Inferior parietal cortex (tissue), 1 donor: Measurements from ENCODE around the gene POGZ.
"Not testable (repeated sequence)": the region's sequence is repeated elsewhere in the genome, so short reads cannot be mapped to it uniquely, and the experiment has no call there.

Source experiments
- DNase-seq: peaks from one replicate; pipeline ENCODE4 v3.0.0-alpha.2; 2016; ENCODE audit errors: extremely low spot score

The POGZ gene

GRCh38 chr1:151419819-151420218, 39.5 kb downstream of the POGZ start:
- DNase-seq = no peak

GRCh38 chr1:151418081-151418480, 41.2 kb downstream of the POGZ start:
- DNase-seq = peak; percentile 15

GRCh38 chr1:151416231-151416630, 43.1 kb downstream of the POGZ start:
- no peak for DNase-seq

- DNase-seq = no peak
Measured at GRCh38 chr1:151411884-151412283, 47.4 kb downstream of the POGZ start.

- DNase-seq = no peak
Measured at GRCh38 chr1:151408891-151409290, 50.4 kb downstream of the POGZ start.

- no peak for DNase-seq
Measured at GRCh38 chr1:151407304-151407703, 52.0 kb downstream of the POGZ start.

GRCh38 chr1:151406176-151406575, 53.1 kb downstream of the POGZ start:
- DNase-seq = no peak

- no peak for DNase-seq
Measured at GRCh38 chr1:151405187-151405951, 53.9 kb downstream of the POGZ start.

- no peak for DNase-seq
Measured at GRCh38 chr1:151403612-151404011, 55.7 kb downstream of the POGZ start.

GRCh38 chr1:151402764-151403163, 56.5 kb downstream of the POGZ start:
- DNase-seq = no peak

- DNase-seq = no peak
Measured at GRCh38 chr1:151401860-151402259, 57.4 kb downstream of the POGZ start.

GRCh38 chr1:151401125-151401788, 58.0 kb downstream of the POGZ start:
- no peak for DNase-seq

GRCh38 chr1:151399324-151400171, 59.7 kb downstream of the POGZ start, which contains the start of gene PSMB4:
PSMB4 (plus strand) TSS chr1:151399573; CDS start chr1:151399588, 15 bp downstream.
- DNase-seq = peak; percentile 99

GRCh38 chr1:151396265-151396664, 63.0 kb downstream of the POGZ start:
- DNase-seq = not testable (repeated sequence)

GRCh38 chr1:151393583-151393982, 65.7 kb downstream of the POGZ start:
- DNase-seq = no peak

GRCh38 chr1:151391079-151391563, 68.2 kb downstream of the POGZ start:
- no peak for DNase-seq

- not testable (repeated sequence) for DNase-seq
Measured at GRCh38 chr1:151390221-151391078, 68.8 kb downstream of the POGZ start.

GRCh38 chr1:151386002-151386401, 73.3 kb downstream of the POGZ start:
- no peak for DNase-seq

- DNase-seq = no peak
Measured at GRCh38 chr1:151384584-151384983, 74.7 kb downstream of the POGZ start.

GRCh38 chr1:151377150-151377884, 82.0 kb downstream of the POGZ start:
- no peak for DNase-seq
